A549 (cell line): ENCODE measurements around the gene TCN1.

ENCODE experiments used
- CEBPB ChIP-seq, 2 experiments: fragments of >200 bp in 1 of 2; sonication (Bioruptor Twin) in 1 of 2; formaldehyde crosslinking in 1 of 2; IDR thresholded peaks; 2 replicates each; pipeline ENCODE4 v1.6.1; 2012 to 2016
- CTCF ChIP-seq: fragments of >200 bp; sonication (Bioruptor Twin); formaldehyde crosslinking; IDR thresholded peaks from 3 replicates; pipeline ENCODE4 v1.5.1; 2016
- ELK1 ChIP-seq: fragments of 150-350 bp; IDR thresholded peaks from 2 replicates; pipeline ENCODE4 v1.6.1; 2014; ENCODE audit warnings: low read depth, mild to moderate bottlenecking, low read length
- MAX ChIP-seq: IDR thresholded peaks from 2 replicates; pipeline ENCODE4 v1.6.1; 2012
- MAZ ChIP-seq: fragments of 150-350 bp; IDR thresholded peaks from 2 replicates; pipeline ENCODE4 v1.6.1; 2014; ENCODE audit warnings: antibody characterized with exemption, low read depth, low read length, borderline replicate concordance
- MYC ChIP-seq: IDR thresholded peaks from 2 replicates; pipeline ENCODE4 v1.6.1; 2012; ENCODE audit warnings: mild to moderate bottlenecking, inconsistent platforms, low read length, improper control_type of control experiment, borderline replicate concordance
- PBX3 ChIP-seq: IDR thresholded peaks from 2 replicates; pipeline ENCODE4 v1.6.1; 2012
- POLR2A ChIP-seq: IDR thresholded peaks from 2 replicates; pipeline ENCODE4 v1.6.1; 2012; ENCODE audit warnings: mild to moderate bottlenecking, low read length
- SREBF2 ChIP-seq: fragments of 450-650 bp; IDR thresholded peaks from 2 replicates; pipeline ENCODE4 v1.6.1; 2014; ENCODE audit warnings: mild to moderate bottlenecking, moderate library complexity

GRCh38 chr11:59833602-59834001, 32.7 kb downstream of the TCN1 start:
- TF ChIP-seq MAZ (no peak), CTCF (no peak), POLR2A (no peak), PBX3 (no peak), MYC (no peak), SREBF2 (no peak), ELK1 (no peak), CEBPB (IDR thresholded peaks at IDR 0.05) (no peak), MAX (no peak)
